Endometrial microvascular endothelial cells (primary cell): Measurements from ENCODE around the gene IL4. TPM values are rescaled to one million over a fixed set of nuclear protein-coding genes. Genes with fewer than 3 reads are reported as not detected.

ENCODE experiments used
- total RNA-seq: library from RNA; depleted of rRNA; stranded (reverse); fragments of >200 nt; gene quantifications from one replicate; pipeline ENCODE4 v1.2.3, GENCODE V29; 2015; ENCODE audit errors: inconsistent ontology term

Gene IL4
- total RNA-seq, 1 donor from 2014 or later: not detected

Other genes with a start within 250 kb of the IL4 start
- gene IRF1, start 183.2 kb upstream of the IL4 start, total RNA-seq: 44.6 TPM
- gene IL5, start 130.5 kb upstream of the IL4 start, total RNA-seq: not detected
- gene RAD50, start 117.0 kb upstream of the IL4 start, total RNA-seq: 10.5 TPM
- not detected for gene IL13, start 15.8 kb upstream of the IL4 start, total RNA-seq
- 8.0 TPM for gene KIF3A, start 63.6 kb downstream of the IL4 start, total RNA-seq
- not detected for gene CCNI2, start 73.4 kb downstream of the IL4 start, total RNA-seq
- 61.0 TPM for gene SEPTIN8, start 103.2 kb downstream of the IL4 start, total RNA-seq
- gene SOWAHA, start 139.3 kb downstream of the IL4 start, total RNA-seq: not detected
- gene SHROOM1, start 156.7 kb downstream of the IL4 start, total RNA-seq: 28.4 TPM
- gene GDF9, start 192.5 kb downstream of the IL4 start, total RNA-seq: 1.3 TPM
- gene UQCRQ, start 192.7 kb downstream of the IL4 start, total RNA-seq: 184 TPM
- not detected for gene LEAP2, start 199.7 kb downstream of the IL4 start, total RNA-seq